WTC11 (cell line): ENCODE results near the gene POP4. TPM values are rescaled to one million over a fixed set of nuclear protein-coding genes. Genes with fewer than 3 reads are reported as not detected.

ENCODE experiments used
- ATAC-seq: fragments of 200-7000 bp; cut with Tn5 transposase; 2 replicates; pipeline ENCODE4 v1.10.0; 2021; ENCODE audit warnings: mild to moderate bottlenecking, moderate library complexity
- CTCF ChIA-PET: fragments of 300-600 bp; sonication (Branson Sonifier 250); formaldehyde crosslinking; loops from one replicate; lab custom pipeline; 2021; ENCODE audit warnings: antibody characterized with exemption; lab: Charles Lee
- POLR2A ChIA-PET: fragments of 350-600 bp; sonication (Branson Sonifier 250); formaldehyde crosslinking; loops from one replicate; lab custom pipeline; 2021; ENCODE audit warnings: antibody characterized with exemption; lab: Charles Lee
- DNase-seq: peaks from one replicate; pipeline ENCODE4 v3.0.0; 2021; ENCODE audit warnings: low spot score
- H3K27ac Mint-ChIP-seq: 2 replicates; pipeline ENCODE4 v1.8.0; 2021; ENCODE audit warnings: mixed read lengths
- H3K27me3 Mint-ChIP-seq: 2 replicates; pipeline ENCODE4 v1.8.0; 2021; ENCODE audit warnings: low read depth, mild to moderate bottlenecking, moderate library complexity, mixed read lengths
- H3K36me3 Mint-ChIP-seq: 2 replicates; pipeline ENCODE4 v1.8.0; 2021; ENCODE audit warnings: mixed read lengths
- H3K4me1 Mint-ChIP-seq: 2 replicates; pipeline ENCODE4 v1.8.0; 2022; ENCODE audit warnings: mixed read lengths
- H3K4me3 Mint-ChIP-seq: 2 replicates; pipeline ENCODE4 v1.8.0; 2021; ENCODE audit warnings: mild to moderate bottlenecking, moderate library complexity, mixed read lengths
- H3K9me3 Mint-ChIP-seq: 2 replicates; pipeline ENCODE4 v1.8.0; 2021; ENCODE audit warnings: mixed read lengths
- AFF4 ChIP-seq: sonication (generic); formaldehyde crosslinking; IDR thresholded peaks from 2 replicates; pipeline ENCODE4 v1.8.1; 2023; ENCODE audit warnings: mild to moderate bottlenecking, missing genetic modification reagents, borderline replicate concordance
- ATF6 ChIP-seq: sonication (generic); formaldehyde crosslinking; IDR thresholded peaks from 2 replicates; pipeline ENCODE4 v1.8.1; 2023; ENCODE audit warnings: mild to moderate bottlenecking, missing genetic modification reagents
- CDX4 ChIP-seq: fragments of 250-450 bp; sonication (Bioruptor Pico); IDR thresholded peaks from 2 replicates; pipeline ENCODE4 v1.9.0; 2021; ENCODE audit warnings: moderate library complexity, mild to moderate bottlenecking, inconsistent platforms, borderline replicate concordance
- E2F1 ChIP-seq: sonication (generic); formaldehyde crosslinking; IDR thresholded peaks from 2 replicates; pipeline ENCODE4 v1.8.0; 2022; ENCODE audit warnings: mild to moderate bottlenecking, missing genetic modification reagents
- ESRRA ChIP-seq: sonication (generic); formaldehyde crosslinking; IDR thresholded peaks from 2 replicates; pipeline ENCODE4 v1.8.1; 2022; ENCODE audit warnings: mild to moderate bottlenecking, missing genetic modification reagents, borderline replicate concordance
- FOXJ3 ChIP-seq: sonication (generic); formaldehyde crosslinking; IDR thresholded peaks from 2 replicates; pipeline ENCODE4 v1.9.0; 2021; ENCODE audit warnings: missing genetic modification reagents, mild to moderate bottlenecking, borderline replicate concordance
- FOXP4 ChIP-seq: sonication (generic); formaldehyde crosslinking; IDR thresholded peaks from 2 replicates; pipeline ENCODE4 v1.8.0; 2022; ENCODE audit warnings: mild to moderate bottlenecking, missing genetic modification reagents
- HMGXB4 ChIP-seq: sonication (generic); formaldehyde crosslinking; IDR thresholded peaks from 2 replicates; pipeline ENCODE4 v1.8.1; 2023; ENCODE audit warnings: mild to moderate bottlenecking, moderate library complexity, missing genetic modification reagents
- IRF2 ChIP-seq: sonication (generic); formaldehyde crosslinking; IDR thresholded peaks from 2 replicates; pipeline ENCODE4 v1.8.0; 2022; ENCODE audit warnings: low read depth, missing genetic modification reagents, borderline replicate concordance
- MYBL2 ChIP-seq: sonication (generic); formaldehyde crosslinking; IDR thresholded peaks from 2 replicates; pipeline ENCODE4 v1.8.1; 2023; ENCODE audit warnings: mild to moderate bottlenecking, moderate library complexity, missing genetic modification reagents
- NFYB ChIP-seq: sonication (generic); formaldehyde crosslinking; conservative IDR thresholded peaks from 2 replicates; pipeline ENCODE4 v1.8.0; 2022; ENCODE audit warnings: low read depth, missing genetic modification reagents
- OVOL2 ChIP-seq: fragments of 250-450 bp; sonication (Bioruptor Pico); IDR thresholded peaks from 2 replicates; pipeline ENCODE4 v1.9.0; 2021; ENCODE audit warnings: mild to moderate bottlenecking, borderline replicate concordance
- ZBTB21 ChIP-seq: sonication (generic); formaldehyde crosslinking; IDR thresholded peaks from 2 replicates; pipeline ENCODE4 v1.8.1; 2023; ENCODE audit warnings: mild to moderate bottlenecking, missing genetic modification reagents, borderline replicate concordance
- ZNF219 ChIP-seq: sonication (generic); formaldehyde crosslinking; IDR thresholded peaks from 2 replicates; pipeline ENCODE4 v1.8.0; 2023; ENCODE audit warnings: missing genetic modification reagents, mild to moderate bottlenecking, borderline replicate concordance
- ZNF263 ChIP-seq: sonication (generic); formaldehyde crosslinking; IDR thresholded peaks from 2 replicates; pipeline ENCODE4 v1.8.1; 2022; ENCODE audit warnings: low read depth, mild to moderate bottlenecking, moderate library complexity, missing genetic modification reagents
- ZNF317 ChIP-seq: sonication (generic); formaldehyde crosslinking; IDR thresholded peaks from 2 replicates; pipeline ENCODE4 v1.8.1; 2023; ENCODE audit warnings: low read depth, mild to moderate bottlenecking, moderate library complexity, missing genetic modification reagents, borderline replicate concordance
- total RNA-seq: library from RNA; stranded (reverse); gene quantifications from 3 replicates; pipeline ENCODE4 v1.2.3, GENCODE V29; 2021

POP4 gene
- total RNA-seq, 1 experiment from 2014 or later: 46.7 TPM

GRCh38 chr19:29562299-29563297 lies 43.5 kb upstream of the POP4 start:
- ChIA-PET POLR2A (no interaction called here), CTCF (interaction anchor here (0.8 to 1.5 kb wide), 3 partner anchors 33 to 84 kb away, joined by 3 to 4 read pairs (median 3); no protein-coding TSS in a partner anchor)
- Mint-ChIP-seq H3K27me3 (peaks cover 3% of the 10 kb centered on the region), H3K36me3 (peaks cover 11% of the 10 kb centered on the region), H3K9me3 (peaks cover 23% of the 10 kb centered on the region), H3K4me3 (no peak overlapping the region), H3K4me1 (0 out of 2 replicates have a peak, but pooled peaks cover 3% of the 10 kb centered on the region), H3K27ac (no peak overlapping the region)
- no peak for TF ChIP-seq ZBTB21
- TF ChIP-seq HMGXB4 (CRISPR knock-in tag): no peak
- no peak for TF ChIP-seq ATF6 (CRISPR knock-in tag)
- TF ChIP-seq FOXP4 (CRISPR knock-in tag): no peak
- no peak for TF ChIP-seq IRF2
- DNase-seq: no peak
- ATAC-seq: no peak

GRCh38 chr19:29563486-29564101 lies 42.5 kb upstream of the POP4 start:
- H3K4me1 Mint-ChIP-seq: 0 out of 2 replicates have a peak, but pooled peaks cover 3% of the 10 kb centered on the region
- ChIA-PET POLR2A (no interaction called here), CTCF (interaction anchor here (0.8 to 1.2 kb wide), 2 partner anchors 34 to 35 kb away, joined by 3 read pairs; no protein-coding TSS in a partner anchor)
- ATAC-seq (no peak), DNase-seq (no peak)
- H3K27ac Mint-ChIP-seq: no peak overlapping the region
- H3K9me3 Mint-ChIP-seq: peaks cover 13% of the 10 kb centered on the region
- no peak overlapping the region for H3K4me3 Mint-ChIP-seq
- peaks cover 8% of the 10 kb centered on the region for H3K36me3 Mint-ChIP-seq
- peaks cover 8% of the 10 kb centered on the region; the same call in 1 of the 2 replicates for H3K27me3 Mint-ChIP-seq
- TF ChIP-seq MYBL2 (CRISPR knock-in tag): no peak
- no peak for TF ChIP-seq ZBTB21
- no peak for TF ChIP-seq E2F1 (CRISPR knock-in tag)
- no peak for TF ChIP-seq HMGXB4 (CRISPR knock-in tag)
- TF ChIP-seq ZNF263: no peak
- no peak for TF ChIP-seq ZNF317
- no peak for TF ChIP-seq AFF4 (CRISPR knock-in tag)
- no peak for TF ChIP-seq NFYB (CRISPR knock-in tag)
- TF ChIP-seq FOXJ3: no peak
- TF ChIP-seq CDX4: no peak
- TF ChIP-seq OVOL2 (CRISPR knock-in tag): no peak
- no peak for TF ChIP-seq ESRRA (CRISPR knock-in tag)
- TF ChIP-seq ZNF219 (CRISPR knock-in tag): no peak
